ENCODE data around the gene SLC9A9.

SLC9A9 gene

DNA sequence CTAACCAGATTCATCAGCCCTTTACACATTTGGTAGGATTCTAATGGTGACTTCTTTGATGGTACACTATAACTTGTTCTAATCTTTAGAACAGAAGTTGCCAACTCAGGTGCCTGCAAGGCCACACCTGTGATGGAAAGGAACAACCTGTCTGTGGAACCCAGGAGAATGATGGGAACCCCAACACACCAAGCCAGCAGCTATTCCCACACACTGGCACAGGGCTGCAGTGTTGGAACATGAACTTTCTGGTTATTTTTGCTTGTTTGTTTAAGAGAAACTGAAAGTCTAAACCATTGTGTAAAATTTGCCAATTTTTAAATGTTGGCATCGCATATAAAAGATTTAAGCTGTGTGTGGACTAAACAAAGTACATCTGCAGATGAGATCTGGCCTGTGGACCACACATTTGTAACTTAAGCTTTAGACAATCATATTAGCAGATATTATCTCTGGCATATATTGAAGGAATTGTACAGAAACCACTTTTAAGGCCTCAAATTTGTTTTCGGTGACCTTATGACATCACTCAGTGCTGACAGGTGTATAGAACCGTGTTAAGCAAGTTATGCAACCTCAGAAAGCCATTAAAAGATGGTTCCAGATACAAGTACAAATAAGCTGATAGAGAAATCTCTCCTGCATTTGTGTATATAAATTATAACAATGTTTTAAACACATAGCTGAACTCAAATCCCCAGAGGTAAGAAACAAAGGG lies 242.9 kb downstream of the SLC9A9 start:
- Histone ChIP-seq H3K18ac (ENCODE audit: low read length) (no peak overlapping the region), H3K4me1 (ENCODE audit: control insufficient read depth, low read depth, low read length) (no peaks in the 10 kb centered on the region), H2BK5ac (ENCODE audit: low read length) (no peak overlapping the region), H4K8ac (ENCODE audit: low read depth, low read length) (no peak overlapping the region), H3K9ac (ENCODE audit: low read length) (no peak overlapping the region), H3K36me3 (ENCODE audit: control insufficient read depth, insufficient read depth, low read length) (no peaks in the 10 kb centered on the region), H4K5ac (ENCODE audit: low read length) (no peak overlapping the region), H2BK15ac (replicated peaks; ENCODE audit: low read depth) (no peak overlapping the region), H3K27me3 (ENCODE audit: insufficient read depth, low read length, poor library complexity) (peaks cover 1% of the 10 kb centered on the region), H3K79me1 (ENCODE audit: low read length) (no peaks in the 10 kb centered on the region), H3K4me3 (ENCODE audit: low read length) (no peak overlapping the region), H3K79me2 (ENCODE audit: control insufficient read depth, insufficient read depth, low read length) (no peaks in the 10 kb centered on the region), H3K4me2 (ENCODE audit: low read length) (no peak overlapping the region), H2BK120ac (ENCODE audit: low read depth, low read length) (no peak overlapping the region), H3K56ac (ENCODE audit: low read length) (no peak overlapping the region), H3K27ac (ENCODE audit: low read depth, low read length) (no peak overlapping the region), H2AK5ac (ENCODE audit: low read length) (no peak overlapping the region), H3K23ac (ENCODE audit: low read length) (no peak overlapping the region), H3K4ac (ENCODE audit: low read depth, low read length) (no peak overlapping the region)
- WGBS (ENCODE audit: extremely low coverage, insufficient coverage, low lambda C conversion rate), result no CpG with 5 or more reads among the region's 3 CpGs
- DNase-seq, result no peak

DNA sequence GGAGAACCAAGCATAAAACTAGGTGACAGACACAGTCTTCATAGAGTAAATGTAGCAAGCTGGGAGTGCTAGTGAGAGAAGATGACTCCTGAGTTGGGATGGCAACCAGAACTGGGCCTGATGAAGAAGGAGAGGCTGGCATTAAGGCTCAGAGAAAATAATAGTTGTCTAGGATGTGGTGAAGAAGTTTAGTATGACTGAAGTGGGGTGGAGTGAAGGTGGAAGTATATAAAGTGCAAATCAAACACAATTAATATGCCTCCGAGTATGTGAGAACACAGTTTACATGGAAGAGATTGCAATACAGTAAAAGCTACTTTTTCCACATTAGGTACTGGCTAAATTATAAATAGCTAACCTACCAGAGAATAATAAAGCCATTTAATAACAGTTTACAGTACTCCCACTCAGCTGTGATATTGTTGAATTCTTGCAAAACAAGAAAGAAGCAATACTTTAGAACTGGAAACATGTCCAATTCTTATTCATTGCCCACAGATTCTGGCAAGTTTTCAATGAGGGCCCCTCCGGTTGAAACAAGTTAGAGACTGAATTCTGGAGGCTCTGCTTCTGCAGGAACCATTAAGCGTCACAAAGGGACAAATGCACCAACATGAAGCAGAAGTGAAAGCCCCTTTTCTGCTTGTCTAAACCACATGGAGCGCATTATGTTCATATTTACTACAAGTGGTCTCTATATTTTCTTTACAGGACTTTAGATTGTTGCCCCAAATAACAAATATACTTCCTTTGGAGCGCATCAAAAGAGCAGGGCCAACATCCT lies 243.7 kb downstream of the SLC9A9 start:
- Histone ChIP-seq H3K79me2 (ENCODE audit: control insufficient read depth, insufficient read depth, low read length) (no peaks in the 10 kb centered on the region), H3K36me3 (ENCODE audit: control insufficient read depth, insufficient read depth, low read length) (no peaks in the 10 kb centered on the region), H3K56ac (ENCODE audit: low read length) (no peak overlapping the region), H2BK5ac (ENCODE audit: low read length) (no peak overlapping the region), H3K4me2 (ENCODE audit: low read length) (no peak overlapping the region), H3K79me1 (ENCODE audit: low read length) (no peaks in the 10 kb centered on the region), H3K23ac (ENCODE audit: low read length) (no peak overlapping the region), H3K4me1 (ENCODE audit: control insufficient read depth, low read depth, low read length) (no peaks in the 10 kb centered on the region), H2BK120ac (ENCODE audit: low read depth, low read length) (no peak overlapping the region), H4K8ac (ENCODE audit: low read depth, low read length) (no peak overlapping the region), H2BK15ac (replicated peaks; ENCODE audit: low read depth) (no peak overlapping the region), H3K9ac (ENCODE audit: low read length) (no peak overlapping the region), H3K18ac (ENCODE audit: low read length) (no peak overlapping the region), H3K4me3 (ENCODE audit: low read length) (no peak overlapping the region), H4K5ac (ENCODE audit: low read length) (no peak overlapping the region), H3K4ac (ENCODE audit: low read depth, low read length) (no peak overlapping the region), H3K27ac (ENCODE audit: low read depth, low read length) (no peak overlapping the region), H2AK5ac (ENCODE audit: low read length) (no peak overlapping the region), H3K27me3 (ENCODE audit: insufficient read depth, low read length, poor library complexity) (peaks cover 1% of the 10 kb centered on the region)
- no CpG with 5 or more reads among the region's 5 CpGs for WGBS (ENCODE audit: extremely low coverage, insufficient coverage, low lambda C conversion rate)
- DNase-seq, result no peak

DNA sequence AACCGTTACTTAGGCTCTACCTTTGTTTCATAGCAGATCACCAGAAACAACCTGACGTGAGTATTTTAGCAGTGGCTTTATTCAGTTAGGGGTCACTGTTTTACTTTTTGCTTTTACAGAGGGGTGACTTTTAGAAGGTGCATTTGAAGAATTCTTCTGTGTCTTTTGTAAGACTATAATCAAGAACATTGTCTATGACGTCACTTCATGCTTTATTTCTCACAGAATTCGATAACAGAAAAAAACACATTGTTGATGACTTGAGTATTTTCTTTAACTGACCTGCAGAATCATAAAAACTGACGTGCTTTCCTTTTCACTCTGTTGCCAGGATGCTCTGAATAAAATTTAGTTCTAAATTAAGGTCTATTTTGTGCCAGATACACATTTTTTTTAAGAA lies 244.5 kb downstream of the SLC9A9 start:
- Histone ChIP-seq H3K4me1 (ENCODE audit: control insufficient read depth, low read depth, low read length) (no peaks in the 10 kb centered on the region), H4K8ac (ENCODE audit: low read depth, low read length) (no peak overlapping the region), H3K27ac (ENCODE audit: low read depth, low read length) (no peak overlapping the region), H3K79me1 (ENCODE audit: low read length) (no peaks in the 10 kb centered on the region), H3K18ac (ENCODE audit: low read length) (no peak overlapping the region), H2BK120ac (ENCODE audit: low read depth, low read length) (no peak overlapping the region), H2AK5ac (ENCODE audit: low read length) (no peak overlapping the region), H3K23ac (ENCODE audit: low read length) (no peak overlapping the region), H3K4me3 (ENCODE audit: low read length) (no peak overlapping the region), H3K9ac (ENCODE audit: low read length) (no peak overlapping the region), H3K56ac (ENCODE audit: low read length) (no peak overlapping the region), H3K4me2 (ENCODE audit: low read length) (no peak overlapping the region), H4K5ac (ENCODE audit: low read length) (no peak overlapping the region), H3K4ac (ENCODE audit: low read depth, low read length) (no peak overlapping the region), H2BK15ac (replicated peaks; ENCODE audit: low read depth) (no peak overlapping the region), H3K27me3 (ENCODE audit: insufficient read depth, low read length, poor library complexity) (no peaks in the 10 kb centered on the region), H3K79me2 (ENCODE audit: control insufficient read depth, insufficient read depth, low read length) (no peaks in the 10 kb centered on the region), H2BK5ac (ENCODE audit: low read length) (no peak overlapping the region), H3K36me3 (ENCODE audit: control insufficient read depth, insufficient read depth, low read length) (no peaks in the 10 kb centered on the region)
- DNase-seq, result no peak
- no CpG with 5 or more reads among the region's 5 CpGs for WGBS (ENCODE audit: extremely low coverage, insufficient coverage, low lambda C conversion rate)

DNA sequence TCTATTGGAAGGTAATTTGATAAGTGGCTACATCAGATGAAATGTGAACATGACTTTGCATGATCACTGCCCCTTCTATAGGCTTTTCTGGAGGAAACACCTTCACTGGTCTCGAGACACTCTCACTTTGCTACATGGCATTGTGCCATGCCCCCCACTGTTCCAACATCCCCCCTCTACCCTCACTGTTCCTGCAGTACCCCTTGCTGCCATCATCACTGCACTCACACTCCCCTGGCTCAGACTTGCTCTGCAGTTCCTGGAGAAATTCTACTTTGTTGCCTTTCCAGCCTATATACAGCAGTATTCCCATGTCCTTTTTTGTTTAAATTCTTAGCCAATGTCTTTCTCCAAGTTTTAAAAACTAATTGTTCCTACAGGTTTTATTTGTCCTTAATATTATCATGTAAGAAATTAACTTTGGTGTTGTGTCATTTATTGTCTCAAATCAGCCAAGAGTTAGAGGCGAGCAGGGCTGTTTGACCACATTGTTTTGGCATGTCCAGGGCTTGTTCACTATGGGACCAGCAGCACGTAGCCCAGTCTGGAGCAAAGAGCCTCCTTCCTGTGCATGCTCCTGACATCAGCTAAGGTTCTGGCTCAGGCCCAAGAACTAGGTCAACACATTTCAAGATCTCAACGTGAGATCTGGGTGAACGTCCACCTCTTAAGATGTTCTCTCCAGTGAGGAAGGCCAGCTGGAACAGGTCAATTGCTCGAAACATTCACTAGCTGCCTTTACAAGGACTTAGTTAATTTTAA lies 246.4 kb downstream of the SLC9A9 start:
- Histone ChIP-seq H4K8ac (ENCODE audit: low read depth, low read length) (no peak overlapping the region), H3K27ac (ENCODE audit: low read depth, low read length) (no peak overlapping the region), H3K4me2 (ENCODE audit: low read length) (no peak overlapping the region), H3K79me1 (ENCODE audit: low read length) (no peaks in the 10 kb centered on the region), H3K36me3 (ENCODE audit: control insufficient read depth, insufficient read depth, low read length) (no peaks in the 10 kb centered on the region), H3K4me1 (ENCODE audit: control insufficient read depth, low read depth, low read length) (no peaks in the 10 kb centered on the region), H4K5ac (ENCODE audit: low read length) (no peak overlapping the region), H2BK15ac (replicated peaks; ENCODE audit: low read depth) (no peak overlapping the region), H2AK5ac (ENCODE audit: low read length) (no peak overlapping the region), H3K9ac (ENCODE audit: low read length) (no peak overlapping the region), H3K4me3 (ENCODE audit: low read length) (no peak overlapping the region), H3K18ac (ENCODE audit: low read length) (no peak overlapping the region), H2BK120ac (ENCODE audit: low read depth, low read length) (no peak overlapping the region), H3K27me3 (ENCODE audit: insufficient read depth, low read length, poor library complexity) (no peaks in the 10 kb centered on the region), H3K56ac (ENCODE audit: low read length) (no peak overlapping the region), H3K23ac (ENCODE audit: low read length) (no peak overlapping the region), H2BK5ac (ENCODE audit: low read length) (no peak overlapping the region), H3K4ac (ENCODE audit: low read depth, low read length) (no peak overlapping the region), H3K79me2 (ENCODE audit: control insufficient read depth, insufficient read depth, low read length) (no peaks in the 10 kb centered on the region)
- no CpG with 5 or more reads among the region's 6 CpGs for WGBS (ENCODE audit: extremely low coverage, insufficient coverage, low lambda C conversion rate)
- no peak for DNase-seq

DNA sequence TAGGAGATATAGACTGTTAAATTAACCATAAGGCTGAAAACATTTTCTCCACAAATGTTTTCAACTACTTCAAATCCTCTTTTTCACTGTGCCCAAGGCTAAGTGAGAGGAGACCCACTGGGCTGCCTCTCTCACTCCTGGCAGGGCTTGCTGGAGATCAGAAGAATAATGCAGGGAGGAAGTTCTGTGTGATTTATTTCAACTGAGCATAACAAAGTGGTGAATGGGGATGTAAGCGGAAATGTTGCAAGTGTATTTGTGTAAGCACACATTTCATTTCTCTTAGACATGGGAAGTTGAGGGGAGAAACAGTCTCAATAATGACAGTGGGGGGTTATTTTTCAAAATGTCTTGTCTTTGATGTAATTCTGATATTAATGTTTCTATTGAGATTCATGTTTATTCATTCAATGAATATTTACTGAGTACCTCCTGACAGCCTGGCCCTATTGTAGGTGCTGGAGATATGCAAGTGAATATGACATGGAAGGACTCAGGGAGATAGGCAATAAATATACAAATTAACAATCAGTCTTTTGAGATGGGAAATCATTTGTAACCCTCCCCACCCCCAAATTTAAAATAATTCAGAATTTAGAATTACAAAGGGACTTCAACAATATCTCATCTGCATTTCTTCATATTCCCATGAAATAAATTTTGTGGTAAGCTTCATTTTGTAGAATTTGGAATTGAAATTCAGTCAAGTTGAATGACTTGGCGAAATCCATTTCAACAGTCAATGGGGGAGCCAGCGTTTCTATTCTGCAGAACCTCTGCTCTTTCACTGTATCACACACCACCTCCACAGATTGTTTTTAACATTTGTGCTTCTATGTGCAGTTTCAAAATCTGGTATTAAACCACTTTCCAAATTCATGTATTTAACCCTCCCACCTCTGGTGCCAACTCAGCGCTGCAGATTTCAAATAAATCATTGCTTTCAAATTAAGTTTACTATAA lies 247.2 kb downstream of the SLC9A9 start:
- H2BK5ac ChIP-seq (ENCODE audit: low read length), result no peak overlapping the region
- no peak overlapping the region for H3K4me2 ChIP-seq (ENCODE audit: low read length)
- H4K5ac ChIP-seq (ENCODE audit: low read length), result no peak overlapping the region
- no CpG with 5 or more reads among the region's 4 CpGs for WGBS (ENCODE audit: extremely low coverage, insufficient coverage, low lambda C conversion rate)
- H3K36me3 ChIP-seq (ENCODE audit: control insufficient read depth, insufficient read depth, low read length), result no peaks in the 10 kb centered on the region
- no peak overlapping the region for H2BK15ac ChIP-seq (replicated peaks; ENCODE audit: low read depth)
- no peak overlapping the region for H4K8ac ChIP-seq (ENCODE audit: low read depth, low read length)
- H3K4ac ChIP-seq (ENCODE audit: low read depth, low read length), result no peak overlapping the region
- no peak overlapping the region for H3K18ac ChIP-seq (ENCODE audit: low read length)
- no peaks in the 10 kb centered on the region for H3K79me1 ChIP-seq (ENCODE audit: low read length)
- H3K79me2 ChIP-seq (ENCODE audit: control insufficient read depth, insufficient read depth, low read length), result no peaks in the 10 kb centered on the region
- H3K56ac ChIP-seq (ENCODE audit: low read length), result no peak overlapping the region
- no peak overlapping the region for H2AK5ac ChIP-seq (ENCODE audit: low read length)
- no peak overlapping the region for H3K4me3 ChIP-seq (ENCODE audit: low read length)
- H3K9ac ChIP-seq (ENCODE audit: low read length), result no peak overlapping the region
- no peak for DNase-seq
- H3K23ac ChIP-seq (ENCODE audit: low read length), result no peak overlapping the region
- H3K27ac ChIP-seq (ENCODE audit: low read depth, low read length), result no peak overlapping the region
- H3K4me1 ChIP-seq (ENCODE audit: control insufficient read depth, low read depth, low read length), result no peaks in the 10 kb centered on the region
- H3K27me3 ChIP-seq (ENCODE audit: insufficient read depth, low read length, poor library complexity), result no peaks in the 10 kb centered on the region
- no peak overlapping the region for H2BK120ac ChIP-seq (ENCODE audit: low read depth, low read length)
